Keratinocyte (primary cell): Measurements from ENCODE around the gene CCDC185. TPM values are rescaled to one million over a fixed set of nuclear protein-coding genes. Genes with fewer than 3 reads are reported as not detected.
A peak's percentile ranks its signal among the peaks of the same experiment; 100 is the strongest.

Experiments
- DNase-seq: peaks from one replicate; pipeline ENCODE4 v3.0.0-alpha.2; 2011; ENCODE audit warnings: low read depth, missing footprints, low spot score
- FAIRE-seq: peaks from 2 replicates; lab custom pipeline; 2011; peaks lifted over from hg19 to GRCh38; lab: Jason Lieb, UNC
- H2AFZ ChIP-seq: 2 replicates; pipeline ENCODE4 v1.6.0; 2012; ENCODE audit warnings: low read length, control low read depth, inconsistent platforms; ENCODE audit not compliant: control insufficient read depth
- H3K27ac ChIP-seq: 2 replicates; pipeline ENCODE4 v1.5.1; 2011; ENCODE audit warnings: low read length; ENCODE audit not compliant: control insufficient read depth, insufficient read depth
- H3K27me3 ChIP-seq: 3 replicates; pipeline ENCODE4 v1.6.0; 2011; ENCODE audit warnings: low read length; ENCODE audit not compliant: control insufficient read depth, insufficient read depth; ENCODE audit errors: extremely low read depth
- H3K36me3 ChIP-seq, 2 experiments: 2 replicates in 1 of 2; 3 replicates in 1 of 2; pipeline ENCODE4 v1.5.1; 2011; ENCODE audit warnings: low read length in 2 of 2, mild to moderate bottlenecking in 1 of 2; ENCODE audit not compliant: control insufficient read depth in 2 of 2, insufficient read depth in 2 of 2; ENCODE audit errors: extremely low read depth in 1 of 2
- H3K4me1 ChIP-seq: 3 replicates; pipeline ENCODE4 v1.5.1; 2011; ENCODE audit warnings: low read length; ENCODE audit not compliant: control insufficient read depth, insufficient read depth; ENCODE audit errors: extremely low read depth
- H3K4me2 ChIP-seq: 3 replicates; pipeline ENCODE4 v1.6.0; 2011; ENCODE audit warnings: low read depth, low read length; ENCODE audit not compliant: control insufficient read depth, insufficient read depth; ENCODE audit errors: extremely low read depth
- H3K4me3 ChIP-seq, 3 experiments: fragments of 200-600 bp in 1 of 3; sonication (generic) in 1 of 3; 2 replicates in 2 of 3; 3 replicates in 1 of 3; pipeline ENCODE4 v1.5.1; 2011 to 2016; ENCODE audit warnings: low read length in 3 of 3, mild to moderate bottlenecking in 3 of 3, control low read depth in 2 of 3, inconsistent platforms in 1 of 3, low read depth in 1 of 3, mixed read lengths in 1 of 3, mixed run types in 1 of 3, moderate library complexity in 1 of 3; ENCODE audit not compliant: control insufficient read depth in 2 of 3, insufficient read depth in 2 of 3; ENCODE audit errors: extremely low read depth in 1 of 3
- H3K79me2 ChIP-seq: 2 replicates; pipeline ENCODE4 v1.6.0; 2012; ENCODE audit warnings: low read length; ENCODE audit not compliant: control insufficient read depth, insufficient read depth
- H3K9ac ChIP-seq: 3 replicates; pipeline ENCODE4 v1.6.0; 2011; ENCODE audit warnings: low read length; ENCODE audit not compliant: control insufficient read depth, insufficient read depth; ENCODE audit errors: extremely low read depth
- H3K9me1 ChIP-seq: 3 replicates; pipeline ENCODE4 v1.6.0; 2011; ENCODE audit warnings: low read length; ENCODE audit not compliant: control insufficient read depth, insufficient read depth; ENCODE audit errors: extremely low read depth
- H3K9me3 ChIP-seq: 2 replicates; pipeline ENCODE4 v1.5.1; 2012; ENCODE audit warnings: low read depth, low read length; ENCODE audit not compliant: control insufficient read depth
- H4K20me1 ChIP-seq: 3 replicates; pipeline ENCODE4 v1.6.0; 2011; ENCODE audit warnings: low read length; ENCODE audit not compliant: control insufficient read depth, insufficient read depth; ENCODE audit errors: extremely low read depth
- CTCF ChIP-seq, 3 experiments: IDR thresholded peaks in 1 of 3; conservative IDR thresholded peaks in 1 of 3; optimal IDR thresholded peaks in 1 of 3; 2 replicates in 2 of 3; 3 replicates in 1 of 3; pipeline versions ENCODE3 to v1.5.1; 2011; ENCODE audit warnings: low read length in 3 of 3, mild to moderate bottlenecking in 3 of 3, moderate library complexity in 2 of 3, control low read depth in 1 of 3, inconsistent platforms in 1 of 3; ENCODE audit not compliant: insufficient read depth in 2 of 3; ENCODE audit errors: extremely low read depth in 1 of 3
- EZH2 ChIP-seq: IDR thresholded peaks from one replicate; pipeline ENCODE4 v1.6.1; 2012; ENCODE audit warnings: inconsistent platforms, mild to moderate bottlenecking, low read length, moderate library complexity
- dilution Hi-C: fragments of 300-500 bp; cut with MboI; formaldehyde crosslinking; loops from one replicate; pipeline ENCODE4 v1.7.0; 2020; ENCODE audit warnings: low sequenced_read_pairs; ENCODE audit not compliant: extremely low pct_ligation_motif_present
- polyA plus RNA-seq, 5 experiments: library from polyadenylated mRNA; depleted of rRNA in 3 of 5; stranded (reverse) in 3 of 5; stranded (forward) in 1 of 5; unstranded in 1 of 5; fragments of >200 nt; gene quantifications; 1 replicate in 1 of 5; 2 replicates in 3 of 5; 3 replicates in 1 of 5; pipeline versions ENCODE4 v1.2.1 to v1.2.3, GENCODE V29; 2011 to 2012; ENCODE audit warnings: missing spikeins in 2 of 5, low read depth in 1 of 5, low replicate concordance in 1 of 5

Gene CCDC185
- polyA plus RNA-seq, 1 donor (not counting 4 experiments of a cell fraction or from before 2014, with no cell fraction given) = not detected

- FAIRE-seq (no peak), DNase-seq (no peak)
- no peak overlapping the region for H3K27ac ChIP-seq
Observed at GRCh38 chr1:223426936-223427335, 33.7 kb downstream of the CCDC185 start.

GRCh38 chr1:223429313-223429731 lies 36.1 kb downstream of the CCDC185 start:
- Histone ChIP-seq H3K4me2 (peak overlapping the region; percentile 69), H3K27me3 (no peaks in the 10 kb centered on the region), H3K27ac (peak overlapping the region; percentile 78), H3K9me3 (no peaks in the 10 kb centered on the region), H3K4me1 (peaks cover 21% of the 10 kb centered on the region), H3K4me3 (peak overlapping the region in 1 of 3 experiments; percentile 19), H3K9me1 (no peaks in the 10 kb centered on the region), H3K36me3 (no peaks in the 10 kb centered on the region), H2AFZ (no peak overlapping the region), H3K9ac (peak overlapping the region; percentile 38), H4K20me1 (no peaks in the 10 kb centered on the region), H3K79me2 (no peaks in the 10 kb centered on the region)
- dilution Hi-C loops = no loop called here
- peak; percentile 95 for FAIRE-seq
- peak; percentile 38 to 61 (median 39) for TF ChIP-seq CTCF (optimal IDR thresholded peaks at IDR 0.05 in 1 of 3, IDR thresholded peaks at IDR 0.05 in 1 of 3, conservative IDR thresholded peaks at IDR 0.05 in 1 of 3; ENCODE audit: extremely low read depth in 1 of 3, insufficient read depth in 2 of 3, low read length in 3 of 3)
- no peak for TF ChIP-seq EZH2
- DNase-seq = peak; percentile 52

More at GRCh38 chr1:223426936-223427335, 33.7 kb downstream of the CCDC185 start:
- Histone ChIP-seq H3K4me3 (no peak overlapping the region), H3K36me3 (no peaks in the 10 kb centered on the region), H3K27me3 (no peaks in the 10 kb centered on the region), H3K9me1 (no peaks in the 10 kb centered on the region), H3K9me3 (no peaks in the 10 kb centered on the region), H4K20me1 (no peaks in the 10 kb centered on the region), H3K9ac (no peak overlapping the region), H3K79me2 (no peaks in the 10 kb centered on the region), H2AFZ (no peak overlapping the region), H3K4me2 (no peak overlapping the region), H3K4me1 (peaks cover 24% of the 10 kb centered on the region)
- TF ChIP-seq EZH2 = no peak
- TF ChIP-seq CTCF (optimal IDR thresholded peaks at IDR 0.05 in 1 of 3, IDR thresholded peaks at IDR 0.05 in 1 of 3, conservative IDR thresholded peaks at IDR 0.05 in 1 of 3; ENCODE audit: extremely low read depth in 1 of 3, insufficient read depth in 2 of 3, low read length in 3 of 3) = no peak
- dilution Hi-C loops = no loop called here
